Tibial nerve (tissue), 4 donors: Measurements from ENCODE around the gene GDPD5.

ENCODE experiments used
- EP300 ChIP-seq, 2 donors: sonication (generic); formaldehyde crosslinking; IDR thresholded peaks; one replicate each; pipeline ENCODE4 v1.6.1; 2017; ENCODE audit warnings: antibody characterized with exemption in 2 of 2, mild to moderate bottlenecking in 1 of 2
- POLR2A ChIP-seq, 2 donors: fragments of 450-650 bp; IDR thresholded peaks; one replicate each; pipeline ENCODE4 v1.6.1; 2017; ENCODE audit warnings: antibody characterized with exemption in 2 of 2, mild to moderate bottlenecking in 2 of 2, moderate library complexity in 2 of 2
- TF ChIP-seq, protein P1 (sequence below), 5 experiments: fragments of 200-600 bp in 3 of 5; fragments of 450-650 bp in 2 of 5; sonication (generic) in 3 of 5; IDR thresholded peaks; one replicate each; pipeline ENCODE4 v1.5.1; 2016 to 2019; ENCODE audit warnings: antibody characterized with exemption in 5 of 5, mild to moderate bottlenecking in 3 of 5, moderate library complexity in 2 of 5

DNA sequence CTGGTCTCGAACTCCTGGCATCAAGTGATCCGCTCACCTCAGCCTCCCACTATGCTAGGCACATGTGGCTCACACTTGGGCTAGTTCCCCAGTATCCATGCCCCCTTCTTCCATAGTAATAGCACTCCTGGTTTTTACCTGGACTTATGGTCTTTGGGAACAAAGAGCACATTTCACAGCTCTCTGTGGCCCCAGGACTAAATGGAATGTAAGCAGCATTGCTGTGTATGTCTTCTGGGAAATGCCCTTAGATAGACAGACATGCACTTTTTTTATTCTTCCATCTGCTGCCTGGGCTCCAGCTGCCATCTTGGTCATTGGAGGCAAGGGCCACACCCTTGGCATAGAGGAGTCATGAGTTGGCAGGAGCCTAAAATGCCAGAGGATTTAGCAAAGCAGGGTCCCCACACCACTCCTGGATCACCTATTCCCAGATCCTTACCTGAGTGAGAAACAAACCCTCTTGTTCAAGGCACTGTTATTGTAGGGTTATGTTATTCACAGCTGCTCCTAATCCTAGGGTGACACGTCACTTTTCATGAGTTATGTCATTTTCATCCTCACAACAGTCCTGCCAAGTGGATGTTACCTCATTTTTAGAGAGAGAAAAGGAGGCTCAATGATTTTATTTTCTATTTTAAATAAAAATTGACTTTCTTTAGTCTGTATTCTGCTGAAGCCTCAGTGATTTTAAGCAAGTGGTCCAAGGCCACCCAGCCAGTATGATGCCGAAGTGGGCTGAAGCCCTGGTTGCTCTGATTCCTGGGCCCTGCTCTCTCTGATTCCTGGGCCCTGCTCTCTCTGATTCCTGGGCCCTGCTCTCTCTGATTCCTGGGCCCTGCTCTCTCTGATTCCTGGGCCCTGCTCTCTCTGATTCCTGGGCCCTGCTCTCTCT is 15.7 kb upstream of the GDPD5 start:
- TF ChIP-seq, protein P1, sequence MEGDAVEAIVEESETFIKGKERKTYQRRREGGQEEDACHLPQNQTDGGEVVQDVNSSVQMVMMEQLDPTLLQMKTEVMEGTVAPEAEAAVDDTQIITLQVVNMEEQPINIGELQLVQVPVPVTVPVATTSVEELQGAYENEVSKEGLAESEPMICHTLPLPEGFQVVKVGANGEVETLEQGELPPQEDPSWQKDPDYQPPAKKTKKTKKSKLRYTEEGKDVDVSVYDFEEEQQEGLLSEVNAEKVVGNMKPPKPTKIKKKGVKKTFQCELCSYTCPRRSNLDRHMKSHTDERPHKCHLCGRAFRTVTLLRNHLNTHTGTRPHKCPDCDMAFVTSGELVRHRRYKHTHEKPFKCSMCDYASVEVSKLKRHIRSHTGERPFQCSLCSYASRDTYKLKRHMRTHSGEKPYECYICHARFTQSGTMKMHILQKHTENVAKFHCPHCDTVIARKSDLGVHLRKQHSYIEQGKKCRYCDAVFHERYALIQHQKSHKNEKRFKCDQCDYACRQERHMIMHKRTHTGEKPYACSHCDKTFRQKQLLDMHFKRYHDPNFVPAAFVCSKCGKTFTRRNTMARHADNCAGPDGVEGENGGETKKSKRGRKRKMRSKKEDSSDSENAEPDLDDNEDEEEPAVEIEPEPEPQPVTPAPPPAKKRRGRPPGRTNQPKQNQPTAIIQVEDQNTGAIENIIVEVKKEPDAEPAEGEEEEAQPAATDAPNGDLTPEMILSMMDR (IDR thresholded peaks at IDR 0.05) = no peak
- TF ChIP-seq POLR2A (IDR thresholded peaks at IDR 0.05) (no peak), EP300 (IDR thresholded peaks at IDR 0.05) (no peak)
